OCI-LY3 (cell line): ENCODE results near the gene RELN.

Experiments used
- CTCF ChIP-seq: fragments of 200-600, 300-600 bp; sonication (generic); IDR thresholded peaks from 2 replicates; pipeline ENCODE4 v1.5.1; 2014; ENCODE audit warnings: antibody characterized with exemption, low read length, low read depth
- EZH2phosphoT487 ChIP-seq: fragments of 200-600 bp; shearing (Covaris generic); IDR thresholded peaks from 2 replicates; pipeline ENCODE4 v1.6.1; 2018; ENCODE audit warnings: antibody characterized with exemption, mixed run types, low read depth

GRCh38 chr7:103695521-103695920 is 293.9 kb downstream of the RELN start:
- TF ChIP-seq CTCF, result no peak
- no peak for TF ChIP-seq EZH2phosphoT487
